ENCODE measurements around the gene TLN1.

DNA sequence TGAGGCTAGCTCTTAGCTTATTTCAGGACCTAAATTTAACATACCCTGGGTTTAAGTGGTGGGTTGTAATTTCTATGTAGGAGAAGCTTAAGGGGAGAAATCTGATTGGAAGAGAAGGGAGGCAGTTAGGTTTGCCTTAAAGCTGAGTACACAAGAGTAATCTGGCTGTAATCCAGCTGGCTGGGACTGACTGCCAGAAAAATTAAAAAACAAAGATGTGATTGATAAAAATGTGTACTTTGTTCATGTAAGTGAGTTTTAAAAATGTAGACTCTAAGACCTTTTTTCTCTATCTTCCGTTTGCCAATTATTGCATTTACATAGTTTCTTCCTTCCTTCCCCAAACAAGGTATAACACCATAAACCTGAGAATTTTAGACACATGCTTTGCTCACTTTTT lies 39.5 kb upstream of the TLN1 start:
- no peak for TF ChIP-seq POLR2AphosphoS5 (IDR thresholded peaks at IDR 0.05; ENCODE audit: low read depth)
- TF ChIP-seq, protein P1, sequence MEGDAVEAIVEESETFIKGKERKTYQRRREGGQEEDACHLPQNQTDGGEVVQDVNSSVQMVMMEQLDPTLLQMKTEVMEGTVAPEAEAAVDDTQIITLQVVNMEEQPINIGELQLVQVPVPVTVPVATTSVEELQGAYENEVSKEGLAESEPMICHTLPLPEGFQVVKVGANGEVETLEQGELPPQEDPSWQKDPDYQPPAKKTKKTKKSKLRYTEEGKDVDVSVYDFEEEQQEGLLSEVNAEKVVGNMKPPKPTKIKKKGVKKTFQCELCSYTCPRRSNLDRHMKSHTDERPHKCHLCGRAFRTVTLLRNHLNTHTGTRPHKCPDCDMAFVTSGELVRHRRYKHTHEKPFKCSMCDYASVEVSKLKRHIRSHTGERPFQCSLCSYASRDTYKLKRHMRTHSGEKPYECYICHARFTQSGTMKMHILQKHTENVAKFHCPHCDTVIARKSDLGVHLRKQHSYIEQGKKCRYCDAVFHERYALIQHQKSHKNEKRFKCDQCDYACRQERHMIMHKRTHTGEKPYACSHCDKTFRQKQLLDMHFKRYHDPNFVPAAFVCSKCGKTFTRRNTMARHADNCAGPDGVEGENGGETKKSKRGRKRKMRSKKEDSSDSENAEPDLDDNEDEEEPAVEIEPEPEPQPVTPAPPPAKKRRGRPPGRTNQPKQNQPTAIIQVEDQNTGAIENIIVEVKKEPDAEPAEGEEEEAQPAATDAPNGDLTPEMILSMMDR (IDR thresholded peaks at IDR 0.05; ENCODE audit: insufficient read depth, low read length), result no peak
- no peak for TF ChIP-seq GABPA (IDR thresholded peaks at IDR 0.05; ENCODE audit: low read depth)
- no peak for TF ChIP-seq SPI1 (IDR thresholded peaks at IDR 0.05; ENCODE audit: borderline replicate concordance, low read depth)
